ENCODE data around the gene OR4D5. TPM values are rescaled to one million over a fixed set of nuclear protein-coding genes. Genes with fewer than 3 reads are reported as not detected.

Gene OR4D5
- polyA plus RNA-seq, 1 experiment, result not detected

- TF ChIP-seq, protein P1, sequence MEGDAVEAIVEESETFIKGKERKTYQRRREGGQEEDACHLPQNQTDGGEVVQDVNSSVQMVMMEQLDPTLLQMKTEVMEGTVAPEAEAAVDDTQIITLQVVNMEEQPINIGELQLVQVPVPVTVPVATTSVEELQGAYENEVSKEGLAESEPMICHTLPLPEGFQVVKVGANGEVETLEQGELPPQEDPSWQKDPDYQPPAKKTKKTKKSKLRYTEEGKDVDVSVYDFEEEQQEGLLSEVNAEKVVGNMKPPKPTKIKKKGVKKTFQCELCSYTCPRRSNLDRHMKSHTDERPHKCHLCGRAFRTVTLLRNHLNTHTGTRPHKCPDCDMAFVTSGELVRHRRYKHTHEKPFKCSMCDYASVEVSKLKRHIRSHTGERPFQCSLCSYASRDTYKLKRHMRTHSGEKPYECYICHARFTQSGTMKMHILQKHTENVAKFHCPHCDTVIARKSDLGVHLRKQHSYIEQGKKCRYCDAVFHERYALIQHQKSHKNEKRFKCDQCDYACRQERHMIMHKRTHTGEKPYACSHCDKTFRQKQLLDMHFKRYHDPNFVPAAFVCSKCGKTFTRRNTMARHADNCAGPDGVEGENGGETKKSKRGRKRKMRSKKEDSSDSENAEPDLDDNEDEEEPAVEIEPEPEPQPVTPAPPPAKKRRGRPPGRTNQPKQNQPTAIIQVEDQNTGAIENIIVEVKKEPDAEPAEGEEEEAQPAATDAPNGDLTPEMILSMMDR (IDR thresholded peaks at IDR 0.05; ENCODE audit: insufficient read depth, low read depth, low read length), result no peak
- Histone ChIP-seq H3K4me3 (ENCODE audit: low read depth, low read length) (no peak within 1 kb of the TSS), H3K36me3 (ENCODE audit: control insufficient read depth, insufficient read depth, low read length) (no peaks in the 10 kb centered on the region), H3K27me3 (ENCODE audit: control insufficient read depth, insufficient read depth, low read length) (no peaks in the 10 kb centered on the region)
- CTCF ChIA-PET, result no interaction called here
- POLR2A ChIA-PET, result no interaction called here
- DNase-seq (ENCODE audit: low read depth), result no peak
Observed at GRCh38 chr11:123977731-123978347, 38.4 kb downstream of the OR4D5 start, which contains the start of gene OR10S1. Gene OR10S1, minus strand, starts transcription at chr11:123977781. Its CDS starts 117 bp downstream, at chr11:123977664.

GRCh38 chr11:123979311-123979710, 39.9 kb downstream of the OR4D5 start:
- no peaks in the 10 kb centered on the region for H3K36me3 ChIP-seq (ENCODE audit: control insufficient read depth, insufficient read depth, low read length)
- no peaks in the 10 kb centered on the region for H3K27me3 ChIP-seq (ENCODE audit: control insufficient read depth, insufficient read depth, low read length)
- DNase-seq (ENCODE audit: low read depth), result no peak
- CTCF ChIA-PET, result no interaction called here
- TF ChIP-seq, protein P1 (IDR thresholded peaks at IDR 0.05; ENCODE audit: insufficient read depth, low read depth, low read length), result no peak
- no peak overlapping the region for H3K4me3 ChIP-seq (ENCODE audit: low read depth, low read length)
- POLR2A ChIA-PET, result no interaction called here

Other genes starting within 250 kb of the OR4D5 start
- 7.4 and 8.9 TPM in 2 replicates for gene ZNF202, start 198.0 kb upstream of the OR4D5 start, polyA plus RNA-seq (2011; rRNA removed)
- not detected in 2 replicates for gene OR6X1, start 185.1 kb upstream of the OR4D5 start, polyA plus RNA-seq (2011; rRNA removed)
- not detected in 2 replicates for gene OR6M1, start 133.3 kb upstream of the OR4D5 start, polyA plus RNA-seq (2011; rRNA removed)
- gene TMEM225, start 53.9 kb upstream of the OR4D5 start, polyA plus RNA-seq (2011; rRNA removed), result not detected in 2 replicates
- not detected in 2 replicates for gene OR8D4, start 37.5 kb upstream of the OR4D5 start, polyA plus RNA-seq (2011; rRNA removed)
- not detected in 2 replicates for gene OR6T1, start 4.2 kb downstream of the OR4D5 start, polyA plus RNA-seq (2011; rRNA removed)
- not detected in 2 replicates for gene OR10S1, start 38.2 kb downstream of the OR4D5 start, polyA plus RNA-seq (2011; rRNA removed)
- gene OR10G6, start 55.5 kb downstream of the OR4D5 start, polyA plus RNA-seq (2011; rRNA removed), result not detected in 2 replicates
- not detected in 2 replicates for gene OR10G4, start 73.4 kb downstream of the OR4D5 start, polyA plus RNA-seq (2011; rRNA removed)
- gene OR10G9, start 83.4 kb downstream of the OR4D5 start, polyA plus RNA-seq (2011; rRNA removed), result not detected in 2 replicates
- not detected in 2 replicates for gene OR10G8, start 87.2 kb downstream of the OR4D5 start, polyA plus RNA-seq (2011; rRNA removed)
- gene OR10G7, start 101.7 kb downstream of the OR4D5 start, polyA plus RNA-seq (2011; rRNA removed), result not detected in 2 replicates
- 6.8 and 7.1 TPM in 2 replicates for gene VWA5A, start 175.8 kb downstream of the OR4D5 start, polyA plus RNA-seq (2011; rRNA removed)
- not detected in 2 replicates for gene OR10D3, start 243.7 kb downstream of the OR4D5 start, polyA plus RNA-seq (2011; rRNA removed)

Data from BJ (cell line).